ENCODE results near the gene DAZAP2. TPM values are rescaled to one million over a fixed set of nuclear protein-coding genes. Genes with fewer than 3 reads are reported as not detected.

Gene DAZAP2
- total RNA-seq, 4 donors from 2014 or later, result 172 to 424 (median 256) TPM

Other genes starting within 250 kb of the DAZAP2 start
- 10 to 100 TPM; 48.8 to 76.1 (median 64.9) TPM for gene SLC11A2, start 212.4 kb upstream of the DAZAP2 start, total RNA-seq
- 10 to 100 TPM; 51.3 to 75.1 (median 56.6) TPM for gene LETMD1, start 190.5 kb upstream of the DAZAP2 start, total RNA-seq
- gene CSRNP2, start 155.2 kb upstream of the DAZAP2 start, total RNA-seq, result 10 to 100 TPM; 16.6 to 22.7 (median 18.7) TPM
- gene TFCP2, start 65.7 kb upstream of the DAZAP2 start, total RNA-seq, result 10 to 100 TPM; 14.9 to 17.7 (median 17.1) TPM
- gene POU6F1, start 20.8 kb upstream of the DAZAP2 start, total RNA-seq, result 10 to 100 TPM in 2 of 4 donors, 1 to 10 TPM in 2; 5.5 to 20.2 (median 10.6) TPM
- gene SMAGP, start 31.6 kb downstream of the DAZAP2 start, total RNA-seq, result 10 to 100 TPM; 30.0 to 57.2 (median 44.9) TPM
- 1 to 10 TPM in 1 of 4 donors, under 1 TPM in 3; 0.38 to 2.4 (median 0.94) TPM for gene BIN2, start 85.3 kb downstream of the DAZAP2 start, total RNA-seq
- gene CELA1, start 107.9 kb downstream of the DAZAP2 start, total RNA-seq, result not detected
- 10 to 100 TPM in 1 of 4 donors, 1 to 10 TPM in 3; 1.3 to 16.4 (median 4.7) TPM for gene GALNT6, start 152.6 kb downstream of the DAZAP2 start, total RNA-seq
- under 1 TPM; 0.04 to 0.13 (median 0.06) TPM for gene SLC4A8, start 186.0 kb downstream of the DAZAP2 start, total RNA-seq